Vein endothelial cell (primary cell): Measurements from ENCODE around the gene HTR1D. TPM values are rescaled to one million over a fixed set of nuclear protein-coding genes. Genes with fewer than 3 reads are reported as not detected.

Experiments
- small RNA-seq: library from RNA; depleted of rRNA; stranded (forward); fragments of <200 nt; gene quantifications from one replicate; pipeline ENCODE3, GENCODE V24; 2012
- total RNA-seq: library from RNA; depleted of rRNA; stranded (reverse); fragments of >200 nt; gene quantifications from 2 replicates; pipeline ENCODE4 v1.2.3, GENCODE V29; 2012

The HTR1D gene
- total RNA-seq, result under 0.01 and 0.19 TPM in 2 replicates

GRCh38 chr1:23217421-23218115 is at the start of gene HTR1D:
TSS of gene HTR1D (minus strand) at chr1:23217502. CDS start at chr1:23194219, 23,283 bp downstream.

GRCh38 chr1:23168445-23169194 is 48.7 kb downstream of the HTR1D start, which contains the start of gene LUZP1:
TSS of gene LUZP1 (minus strand) at chr1:23168856.

Small RNA genes lying within 50 kb of the gene (small RNA-seq; reads per million reads assigned to genes)
- gene RNU6-135P (not detected), gene RNU6-514P (not detected)

Other genes starting within 250 kb of the HTR1D start
- gene LACTBL1, start 244.6 kb downstream of the HTR1D start, total RNA-seq, result not detected in 2 replicates
- gene TEX46, start 201.7 kb downstream of the HTR1D start, total RNA-seq, result 0.65 TPM in 1 of 2 replicates, not detected in the other
- 130 and 140 TPM in 2 replicates for gene KDM1A, start 198.0 kb downstream of the HTR1D start, total RNA-seq
- gene LUZP1, start 48.6 kb downstream of the HTR1D start, total RNA-seq, result 81.3 and 82.0 TPM in 2 replicates
- 81.7 and 99.1 TPM in 2 replicates for gene HNRNPR, start 126.8 kb upstream of the HTR1D start, total RNA-seq
- 23.2 and 29.2 TPM in 2 replicates for gene ZNF436, start 152.3 kb upstream of the HTR1D start, total RNA-seq
- gene TCEA3, start 207.2 kb upstream of the HTR1D start, total RNA-seq, result 0.65 and 0.86 TPM in 2 replicates